ENCODE measurements around the gene SPSB2.

Gene SPSB2

DNA sequence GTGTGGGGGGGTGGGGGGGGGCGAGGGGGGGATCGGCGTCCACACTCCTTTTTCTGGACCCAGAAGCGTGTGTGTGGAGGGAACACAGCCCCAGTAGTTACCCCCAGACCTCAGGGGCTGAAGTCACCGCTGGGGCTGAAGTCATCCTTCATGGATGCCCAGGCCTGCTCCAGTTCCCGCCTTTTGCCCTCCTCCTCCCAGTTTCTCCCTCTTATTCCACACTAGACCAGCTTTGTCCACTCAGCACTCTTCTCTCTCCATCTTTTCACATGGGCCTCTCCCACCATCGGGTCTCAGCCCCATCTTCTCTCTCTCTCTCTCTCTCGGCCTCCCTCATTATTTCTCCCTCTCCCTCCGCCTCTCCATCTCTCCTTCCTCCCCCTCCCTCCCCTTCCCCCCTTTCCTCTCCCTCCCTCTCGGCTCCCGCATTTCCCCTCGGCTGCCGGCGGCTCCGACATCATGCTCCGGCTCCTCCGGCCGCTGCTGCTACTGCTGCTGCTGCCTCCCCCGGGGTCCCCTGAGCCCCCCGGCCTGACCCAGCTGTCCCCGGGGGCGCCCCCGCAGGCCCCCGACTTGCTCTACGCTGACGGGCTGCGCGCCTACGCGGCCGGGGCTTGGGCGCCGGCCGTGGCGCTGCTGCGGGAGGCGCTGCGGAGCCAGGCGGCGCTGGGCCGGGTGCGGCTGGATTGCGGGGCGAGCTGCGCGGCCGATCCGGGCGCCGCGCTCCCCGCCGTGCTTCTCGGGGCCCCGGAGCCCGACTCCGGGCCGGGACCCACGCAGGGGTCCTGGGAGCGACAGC lies 44.9 kb downstream of the SPSB2 start, which contains the start of gene P3H3 (continued):
- TF ChIP-seq, protein P1, sequence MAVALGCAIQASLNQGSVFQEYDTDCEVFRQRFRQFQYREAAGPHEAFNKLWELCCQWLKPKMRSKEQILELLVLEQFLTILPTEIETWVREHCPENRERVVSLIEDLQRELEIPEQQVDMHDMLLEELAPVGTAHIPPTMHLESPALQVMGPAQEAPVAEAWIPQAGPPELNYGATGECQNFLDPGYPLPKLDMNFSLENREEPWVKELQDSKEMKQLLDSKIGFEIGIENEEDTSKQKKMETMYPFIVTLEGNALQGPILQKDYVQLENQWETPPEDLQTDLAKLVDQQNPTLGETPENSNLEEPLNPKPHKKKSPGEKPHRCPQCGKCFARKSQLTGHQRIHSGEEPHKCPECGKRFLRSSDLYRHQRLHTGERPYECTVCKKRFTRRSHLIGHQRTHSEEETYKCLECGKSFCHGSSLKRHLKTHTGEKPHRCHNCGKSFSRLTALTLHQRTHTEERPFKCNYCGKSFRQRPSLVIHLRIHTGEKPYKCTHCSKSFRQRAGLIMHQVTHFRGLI (tag by site-specific recombination; IDR thresholded peaks at IDR 0.05), result no peak
- peak; percentile 89 for TF ChIP-seq ZNF596 (tag by site-specific recombination; IDR thresholded peaks at IDR 0.05)
- peak; percentile 80; the same call in 1 of the 2 replicates for TF ChIP-seq ZNF394 (tag by site-specific recombination; IDR thresholded peaks at IDR 0.05; ENCODE audit: borderline replicate concordance)
- TF ChIP-seq ZNF558 (tag by site-specific recombination; IDR thresholded peaks at IDR 0.05), result peak; percentile 71; the same call in 1 of the 2 replicates
- TF ChIP-seq GLIS1 (tag by site-specific recombination; IDR thresholded peaks at IDR 0.05), result 0 out of 2 replicates have a peak, but pooled peaks have one; percentile 4
- TF ChIP-seq INSM2 (tag by site-specific recombination; IDR thresholded peaks at IDR 0.05), result peak; percentile 54; the same call in 1 of the 2 replicates
- TF ChIP-seq SP7 (tag by site-specific recombination; IDR thresholded peaks at IDR 0.05), result peak; percentile 84
- TF ChIP-seq ZBTB17 (tag by site-specific recombination; IDR thresholded peaks at IDR 0.05), result peak; percentile 57; the same call in 1 of the 2 replicates
- peak; percentile 80 for TF ChIP-seq SP2 (tag by site-specific recombination; IDR thresholded peaks at IDR 0.05)
- no peak for TF ChIP-seq ZNF777 (tag by site-specific recombination; IDR thresholded peaks at IDR 0.05; ENCODE audit: borderline replicate concordance)
- TF ChIP-seq ZNF155 (tag by site-specific recombination; IDR thresholded peaks at IDR 0.05), result no peak
- TF ChIP-seq ZNF513 (tag by site-specific recombination; IDR thresholded peaks at IDR 0.05), result peak; percentile 41; the same call in 1 of the 2 replicates
- no peak for TF ChIP-seq ZNF112 (tag by site-specific recombination; IDR thresholded peaks at IDR 0.05)
- no peak for TF ChIP-seq ZNF26 (tag by site-specific recombination; IDR thresholded peaks at IDR 0.05)
- TF ChIP-seq BCL11B (tag by site-specific recombination; IDR thresholded peaks at IDR 0.05; ENCODE audit: low read depth), result peak; percentile 74; the same call in 1 of the 2 replicates
- TF ChIP-seq, protein P2, sequence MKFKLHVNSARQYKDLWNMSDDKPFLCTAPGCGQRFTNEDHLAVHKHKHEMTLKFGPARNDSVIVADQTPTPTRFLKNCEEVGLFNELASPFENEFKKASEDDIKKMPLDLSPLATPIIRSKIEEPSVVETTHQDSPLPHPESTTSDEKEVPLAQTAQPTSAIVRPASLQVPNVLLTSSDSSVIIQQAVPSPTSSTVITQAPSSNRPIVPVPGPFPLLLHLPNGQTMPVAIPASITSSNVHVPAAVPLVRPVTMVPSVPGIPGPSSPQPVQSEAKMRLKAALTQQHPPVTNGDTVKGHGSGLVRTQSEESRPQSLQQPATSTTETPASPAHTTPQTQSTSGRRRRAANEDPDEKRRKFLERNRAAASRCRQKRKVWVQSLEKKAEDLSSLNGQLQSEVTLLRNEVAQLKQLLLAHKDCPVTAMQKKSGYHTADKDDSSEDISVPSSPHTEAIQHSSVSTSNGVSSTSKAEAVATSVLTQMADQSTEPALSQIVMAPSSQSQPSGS (tag by site-specific recombination; IDR thresholded peaks at IDR 0.05; ENCODE audit: low read depth), result peak; percentile 45; the same call in 1 of the 2 replicates
- TF ChIP-seq ELK4 (IDR thresholded peaks at IDR 0.05; ENCODE audit: borderline replicate concordance, low read depth, low read length), result no peak
- TF ChIP-seq ZBTB1 (tag by site-specific recombination; IDR thresholded peaks at IDR 0.05), result peak; percentile 38; the same call in 1 of the 2 replicates
- TF ChIP-seq HOXC10 (CRISPR knock-in tag; IDR thresholded peaks at IDR 0.05), result no peak
- TF ChIP-seq GLIS2 (tag by site-specific recombination; IDR thresholded peaks at IDR 0.05), result peak; percentile 8; the same call in 1 of the 2 replicates
- peak; percentile 55 for TF ChIP-seq EGR2 (tag by site-specific recombination; IDR thresholded peaks at IDR 0.05; ENCODE audit: low read depth)
- TF ChIP-seq, protein P3, sequence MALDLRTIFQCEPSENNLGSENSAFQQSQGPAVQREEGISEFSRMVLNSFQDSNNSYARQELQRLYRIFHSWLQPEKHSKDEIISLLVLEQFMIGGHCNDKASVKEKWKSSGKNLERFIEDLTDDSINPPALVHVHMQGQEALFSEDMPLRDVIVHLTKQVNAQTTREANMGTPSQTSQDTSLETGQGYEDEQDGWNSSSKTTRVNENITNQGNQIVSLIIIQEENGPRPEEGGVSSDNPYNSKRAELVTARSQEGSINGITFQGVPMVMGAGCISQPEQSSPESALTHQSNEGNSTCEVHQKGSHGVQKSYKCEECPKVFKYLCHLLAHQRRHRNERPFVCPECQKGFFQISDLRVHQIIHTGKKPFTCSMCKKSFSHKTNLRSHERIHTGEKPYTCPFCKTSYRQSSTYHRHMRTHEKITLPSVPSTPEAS (tag by site-specific recombination; IDR thresholded peaks at IDR 0.05), result peak; percentile 39; the same call in 1 of the 2 replicates
- TF ChIP-seq ZNF664 (tag by site-specific recombination; IDR thresholded peaks at IDR 0.05), result peak; percentile 26; the same call in 1 of the 2 replicates
- peak; percentile 73 for TF ChIP-seq BCL11A (tag by site-specific recombination; IDR thresholded peaks at IDR 0.05; ENCODE audit: low read depth)
